A549 (cell line): Measurements from ENCODE around the gene PAQR7. TPM values are rescaled to one million over a fixed set of nuclear protein-coding genes. Genes with fewer than 3 reads are reported as not detected.

ENCODE experiments used
- BHLHE40 ChIP-seq: IDR thresholded peaks from 2 replicates; pipeline ENCODE4 v1.6.1; 2012; ENCODE audit warnings: low read depth, low read length, inconsistent platforms
- CBX2 ChIP-seq: fragments of 200-600 bp; sonication (generic); IDR thresholded peaks from 2 replicates; pipeline ENCODE4 v1.6.1; 2016; ENCODE audit warnings: low read depth, mild to moderate bottlenecking, borderline replicate concordance
- CBX8 ChIP-seq: fragments of 200-600 bp; sonication (generic); IDR thresholded peaks from 2 replicates; pipeline ENCODE4 v1.6.1; 2016
- CEBPB ChIP-seq, 2 experiments: fragments of >200 bp in 1 of 2; sonication (Bioruptor Twin) in 1 of 2; formaldehyde crosslinking in 1 of 2; IDR thresholded peaks; 2 replicates each; pipeline ENCODE4 v1.6.1; 2012 to 2016
- CHD2 ChIP-seq: fragments of 150-350 bp; IDR thresholded peaks from 2 replicates; pipeline ENCODE4 v1.6.1; 2014; ENCODE audit warnings: low read length; ENCODE audit not compliant: partially characterized antibody
- EHF ChIP-seq: fragments of 250-450 bp; sonication (Bioruptor Pico); IDR thresholded peaks from 2 replicates; pipeline ENCODE4 v1.5.0; 2020; ENCODE audit warnings: mild to moderate bottlenecking
- EP300 ChIP-seq, 2 experiments: fragments of >200 bp; sonication (Bioruptor Twin); formaldehyde crosslinking; IDR thresholded peaks; 2 replicates in 1 of 2; 3 replicates in 1 of 2; pipeline ENCODE4 v1.6.1; 2016 to 2017
- ESRRA ChIP-seq: fragments of 150-350 bp; IDR thresholded peaks from 2 replicates; pipeline ENCODE4 v1.6.1; 2014; ENCODE audit warnings: mild to moderate bottlenecking, low read length, borderline replicate concordance
- FOXS1 ChIP-seq: fragments of 250-450 bp; sonication (Bioruptor Pico); IDR thresholded peaks from 2 replicates; pipeline ENCODE4 v1.5.0; 2020; ENCODE audit warnings: mild to moderate bottlenecking, moderate library complexity
- GATA3 ChIP-seq: IDR thresholded peaks from 2 replicates; pipeline ENCODE4 v1.6.1; 2012; ENCODE audit warnings: borderline replicate concordance
- HOXA7 ChIP-seq: fragments of 250-450 bp; sonication (Bioruptor Pico); IDR thresholded peaks from 2 replicates; pipeline ENCODE4 v1.5.0; 2020; ENCODE audit warnings: mild to moderate bottlenecking, moderate library complexity
- HOXB13 ChIP-seq: fragments of 250-450 bp; sonication (Bioruptor Pico); IDR thresholded peaks from 2 replicates; pipeline ENCODE4 v1.5.0; 2020; ENCODE audit warnings: low read depth, mild to moderate bottlenecking, moderate library complexity
- JUNB ChIP-seq: fragments of >200 bp; sonication (Bioruptor Twin); formaldehyde crosslinking; IDR thresholded peaks from 2 replicates; pipeline ENCODE4 v1.6.1; 2016
- KDM1A ChIP-seq: fragments of 200-600 bp; sonication (generic); IDR thresholded peaks from 2 replicates; pipeline ENCODE4 v1.6.1; 2016; ENCODE audit warnings: low read depth, mild to moderate bottlenecking
- KDM5A ChIP-seq: fragments of 200-600 bp; sonication (generic); IDR thresholded peaks from 2 replicates; pipeline ENCODE4 v1.6.1; 2016; ENCODE audit warnings: antibody characterized with exemption, mild to moderate bottlenecking
- MAFK ChIP-seq: fragments of 450-650 bp; IDR thresholded peaks from 2 replicates; pipeline ENCODE4 v1.6.1; 2014; ENCODE audit not compliant: partially characterized antibody
- MAZ ChIP-seq: fragments of 150-350 bp; IDR thresholded peaks from 2 replicates; pipeline ENCODE4 v1.6.1; 2014; ENCODE audit warnings: antibody characterized with exemption, low read depth, low read length, borderline replicate concordance
- NFE2L2 ChIP-seq: fragments of 150-350 bp; conservative IDR thresholded peaks from 2 replicates; pipeline ENCODE4 v1.6.1; 2014; ENCODE audit warnings: low read length
- NPAS2 ChIP-seq: fragments of 250-450 bp; sonication (Bioruptor Pico); IDR thresholded peaks from 2 replicates; pipeline ENCODE4 v1.8.0; 2022; ENCODE audit warnings: mild to moderate bottlenecking, moderate library complexity, borderline replicate concordance
- NR3C1 ChIP-seq: fragments of >200 bp; sonication (Bioruptor Twin); formaldehyde crosslinking; IDR thresholded peaks from 3 replicates; pipeline ENCODE4 v1.6.1; 2017
- POLR2A ChIP-seq: IDR thresholded peaks from 2 replicates; pipeline ENCODE4 v1.6.1; 2012; ENCODE audit warnings: mild to moderate bottlenecking, low read length
- RAD21 ChIP-seq, 2 experiments: fragments of >200 bp in 1 of 2; sonication (Bioruptor Twin) in 1 of 2; formaldehyde crosslinking in 1 of 2; IDR thresholded peaks in 1 of 2; conservative IDR thresholded peaks in 1 of 2; 2 replicates in 1 of 2; 3 replicates in 1 of 2; pipeline ENCODE4 v1.6.1; 2012 to 2018; ENCODE audit warnings: inconsistent platforms in 1 of 2
- RARB ChIP-seq: fragments of 250-450 bp; sonication (Bioruptor Pico); IDR thresholded peaks from 2 replicates; pipeline ENCODE4 v1.8.0; 2021; ENCODE audit warnings: mild to moderate bottlenecking, moderate library complexity
- RNF2 ChIP-seq: fragments of 200-600 bp; sonication (generic); IDR thresholded peaks from 2 replicates; pipeline ENCODE4 v1.6.1; 2016; ENCODE audit warnings: low read depth, mild to moderate bottlenecking, antibody characterized with exemption, moderate library complexity, borderline replicate concordance
- SMC3 ChIP-seq: fragments of >200 bp; sonication (Bioruptor Twin); formaldehyde crosslinking; IDR thresholded peaks from 3 replicates; pipeline ENCODE4 v1.6.1; 2018; ENCODE audit warnings: inconsistent platforms
- SREBF2 ChIP-seq: fragments of 450-650 bp; IDR thresholded peaks from 2 replicates; pipeline ENCODE4 v1.6.1; 2014; ENCODE audit warnings: mild to moderate bottlenecking, moderate library complexity
- TP53 ChIP-seq: fragments of 250-450 bp; sonication (Bioruptor Pico); IDR thresholded peaks from 2 replicates; pipeline ENCODE4 v1.5.0; 2021; ENCODE audit warnings: mild to moderate bottlenecking, moderate library complexity
- ZSCAN20 ChIP-seq: fragments of 250-450 bp; sonication (Bioruptor Pico); IDR thresholded peaks from 2 replicates; pipeline ENCODE4 v1.8.0; 2022; ENCODE audit warnings: mild to moderate bottlenecking, moderate library complexity
- polyA plus RNA-seq, 4 experiments: library from polyadenylated mRNA; depleted of rRNA in 3 of 4; stranded (reverse); fragments of >200 nt; fragmentation: RNase III in 1 of 4; extraction: RNeasy Plus Mini Kit Qiagen cat#74134 plus additional on column Dnase treatment in 1 of 4; gene quantifications; 2 replicates in 3 of 4; 3 replicates in 1 of 4; pipeline ENCODE4 v1.2.3, GENCODE V29; 2011 to 2017
- TF ChIP-seq, protein P1 (sequence below): IDR thresholded peaks from 2 replicates; pipeline ENCODE4 v1.6.1; 2012
- TF ChIP-seq, protein P2 (sequence below): fragments of >200 bp; sonication (Bioruptor Twin); formaldehyde crosslinking; IDR thresholded peaks from 2 replicates; pipeline ENCODE4 v1.6.1; 2016
- TF ChIP-seq, protein P3 (sequence below): fragments of >200 bp; sonication (Bioruptor Twin); formaldehyde crosslinking; IDR thresholded peaks from 3 replicates; pipeline ENCODE4 v1.5.1; 2016
- TF ChIP-seq, protein P4 (sequence below): IDR thresholded peaks from 2 replicates; pipeline ENCODE4 v1.6.1; 2012; ENCODE audit warnings: low read depth, borderline replicate concordance
- TF ChIP-seq, protein P5 (sequence below): fragments of 150-350 bp; IDR thresholded peaks from 2 replicates; pipeline ENCODE4 v1.6.1; 2014; ENCODE audit warnings: low read depth, mild to moderate bottlenecking, low read length
- TF ChIP-seq, protein P6 (sequence below): fragments of 250-450 bp; sonication (Bioruptor Pico); IDR thresholded peaks from 2 replicates; pipeline ENCODE4 v1.5.0; 2021; ENCODE audit warnings: mild to moderate bottlenecking, moderate library complexity, borderline replicate concordance

PAQR7 gene
- polyA plus RNA-seq, 2 of the 4 experiments (the other 2 are of a cell fraction) = 2.3 to 6.0 TPM

DNA sequence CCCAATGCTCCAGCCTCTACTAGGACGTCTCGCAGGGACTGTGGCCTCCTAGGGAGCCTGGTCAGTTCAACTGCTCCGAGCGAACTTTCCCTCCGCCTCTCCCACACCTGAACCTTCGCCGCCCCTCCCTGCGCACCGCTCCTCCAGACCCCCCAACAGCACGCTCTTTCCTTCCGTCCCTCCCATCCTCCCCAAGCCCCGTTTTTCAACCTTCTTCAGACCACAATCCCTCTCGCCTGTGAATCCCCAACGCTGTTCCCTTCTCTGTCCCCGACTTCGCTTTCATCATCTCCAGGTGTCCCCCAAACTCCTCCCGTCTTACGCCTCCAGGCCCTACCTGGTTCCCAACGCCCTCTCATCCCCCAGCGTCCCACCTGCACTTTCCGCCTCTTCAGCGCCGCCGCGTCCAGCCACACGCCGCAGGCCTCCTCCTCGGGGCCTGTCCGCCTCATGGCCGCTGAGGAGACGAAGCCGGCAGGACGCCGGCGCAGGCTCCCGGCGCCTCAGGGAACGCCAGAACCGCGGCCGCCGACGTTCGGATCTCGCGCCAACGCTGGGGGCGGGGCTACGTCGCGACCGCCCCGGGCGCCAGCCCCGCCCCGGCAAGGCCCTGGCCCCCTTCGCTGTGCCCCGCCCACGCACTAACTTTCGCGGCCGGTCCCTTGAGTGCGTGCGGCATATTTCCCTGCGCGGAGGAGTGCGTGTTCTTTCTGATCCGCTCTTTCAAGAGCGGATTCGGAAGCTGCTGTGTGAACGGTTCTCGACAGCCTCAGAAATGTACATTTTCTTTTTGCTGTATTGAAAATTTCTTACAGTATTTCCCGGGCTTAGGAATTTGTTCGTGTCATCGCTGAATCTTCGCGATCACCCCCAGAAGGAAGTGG lies 16.4 kb downstream of the PAQR7 start, which contains the start of gene AUNIP (continued):
- TF ChIP-seq CBX8 (no peak), JUNB (no peak), CHD2 (no peak), EP300 (IDR thresholded peaks at IDR 0.05) (no peak), POLR2A (peak; percentile 71; the same call in 1 of the 2 replicates), CEBPB (IDR thresholded peaks at IDR 0.05) (no peak), RARB (no peak), MAZ (0 out of 2 replicates have a peak, but pooled peaks have one; percentile 18), ZSCAN20 (CRISPR knock-in tag) (no peak), KDM1A (no peak), CBX2 (no peak), KDM5A (peak; percentile 51; the same call in 1 of the 2 replicates), HOXA7 (CRISPR knock-in tag) (no peak), SMC3 (no peak), NR3C1 (no peak), FOXS1 (CRISPR knock-in tag) (no peak), ESRRA (no peak), BHLHE40 (no peak), RAD21 (conservative IDR thresholded peaks at IDR 0.05 in 1 of 2, IDR thresholded peaks at IDR 0.05 in 1 of 2) (no peak), GATA3 (0 out of 2 replicates have a peak, but pooled peaks have one; percentile 14), NPAS2 (CRISPR knock-in tag) (no peak), RNF2 (no peak), HOXB13 (CRISPR knock-in tag) (no peak), SREBF2 (no peak), TP53 (0 out of 2 replicates have a peak, but pooled peaks have one; percentile 26), MAFK (no peak), NFE2L2 (no peak), EHF (CRISPR knock-in tag) (no peak)
- TF ChIP-seq, protein P1, sequence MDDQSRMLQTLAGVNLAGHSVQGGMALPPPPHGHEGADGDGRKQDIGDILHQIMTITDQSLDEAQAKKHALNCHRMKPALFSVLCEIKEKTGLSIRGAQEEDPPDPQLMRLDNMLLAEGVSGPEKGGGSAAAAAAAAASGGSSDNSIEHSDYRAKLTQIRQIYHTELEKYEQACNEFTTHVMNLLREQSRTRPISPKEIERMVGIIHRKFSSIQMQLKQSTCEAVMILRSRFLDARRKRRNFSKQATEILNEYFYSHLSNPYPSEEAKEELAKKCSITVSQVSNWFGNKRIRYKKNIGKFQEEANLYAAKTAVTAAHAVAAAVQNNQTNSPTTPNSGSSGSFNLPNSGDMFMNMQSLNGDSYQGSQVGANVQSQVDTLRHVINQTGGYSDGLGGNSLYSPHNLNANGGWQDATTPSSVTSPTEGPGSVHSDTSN = no peak
- TF ChIP-seq, protein P2, sequence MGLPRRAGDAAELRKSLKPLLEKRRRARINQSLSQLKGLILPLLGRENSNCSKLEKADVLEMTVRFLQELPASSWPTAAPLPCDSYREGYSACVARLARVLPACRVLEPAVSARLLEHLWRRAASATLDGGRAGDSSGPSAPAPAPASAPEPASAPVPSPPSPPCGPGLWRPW = no peak
- TF ChIP-seq, protein P3, sequence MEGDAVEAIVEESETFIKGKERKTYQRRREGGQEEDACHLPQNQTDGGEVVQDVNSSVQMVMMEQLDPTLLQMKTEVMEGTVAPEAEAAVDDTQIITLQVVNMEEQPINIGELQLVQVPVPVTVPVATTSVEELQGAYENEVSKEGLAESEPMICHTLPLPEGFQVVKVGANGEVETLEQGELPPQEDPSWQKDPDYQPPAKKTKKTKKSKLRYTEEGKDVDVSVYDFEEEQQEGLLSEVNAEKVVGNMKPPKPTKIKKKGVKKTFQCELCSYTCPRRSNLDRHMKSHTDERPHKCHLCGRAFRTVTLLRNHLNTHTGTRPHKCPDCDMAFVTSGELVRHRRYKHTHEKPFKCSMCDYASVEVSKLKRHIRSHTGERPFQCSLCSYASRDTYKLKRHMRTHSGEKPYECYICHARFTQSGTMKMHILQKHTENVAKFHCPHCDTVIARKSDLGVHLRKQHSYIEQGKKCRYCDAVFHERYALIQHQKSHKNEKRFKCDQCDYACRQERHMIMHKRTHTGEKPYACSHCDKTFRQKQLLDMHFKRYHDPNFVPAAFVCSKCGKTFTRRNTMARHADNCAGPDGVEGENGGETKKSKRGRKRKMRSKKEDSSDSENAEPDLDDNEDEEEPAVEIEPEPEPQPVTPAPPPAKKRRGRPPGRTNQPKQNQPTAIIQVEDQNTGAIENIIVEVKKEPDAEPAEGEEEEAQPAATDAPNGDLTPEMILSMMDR = no peak
- TF ChIP-seq, protein P4, sequence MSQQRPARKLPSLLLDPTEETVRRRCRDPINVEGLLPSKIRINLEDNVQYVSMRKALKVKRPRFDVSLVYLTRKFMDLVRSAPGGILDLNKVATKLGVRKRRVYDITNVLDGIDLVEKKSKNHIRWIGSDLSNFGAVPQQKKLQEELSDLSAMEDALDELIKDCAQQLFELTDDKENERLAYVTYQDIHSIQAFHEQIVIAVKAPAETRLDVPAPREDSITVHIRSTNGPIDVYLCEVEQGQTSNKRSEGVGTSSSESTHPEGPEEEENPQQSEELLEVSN = peak; percentile 73
- TF ChIP-seq, protein P5, sequence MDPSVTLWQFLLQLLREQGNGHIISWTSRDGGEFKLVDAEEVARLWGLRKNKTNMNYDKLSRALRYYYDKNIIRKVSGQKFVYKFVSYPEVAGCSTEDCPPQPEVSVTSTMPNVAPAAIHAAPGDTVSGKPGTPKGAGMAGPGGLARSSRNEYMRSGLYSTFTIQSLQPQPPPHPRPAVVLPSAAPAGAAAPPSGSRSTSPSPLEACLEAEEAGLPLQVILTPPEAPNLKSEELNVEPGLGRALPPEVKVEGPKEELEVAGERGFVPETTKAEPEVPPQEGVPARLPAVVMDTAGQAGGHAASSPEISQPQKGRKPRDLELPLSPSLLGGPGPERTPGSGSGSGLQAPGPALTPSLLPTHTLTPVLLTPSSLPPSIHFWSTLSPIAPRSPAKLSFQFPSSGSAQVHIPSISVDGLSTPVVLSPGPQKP = no peak
- TF ChIP-seq, protein P6, sequence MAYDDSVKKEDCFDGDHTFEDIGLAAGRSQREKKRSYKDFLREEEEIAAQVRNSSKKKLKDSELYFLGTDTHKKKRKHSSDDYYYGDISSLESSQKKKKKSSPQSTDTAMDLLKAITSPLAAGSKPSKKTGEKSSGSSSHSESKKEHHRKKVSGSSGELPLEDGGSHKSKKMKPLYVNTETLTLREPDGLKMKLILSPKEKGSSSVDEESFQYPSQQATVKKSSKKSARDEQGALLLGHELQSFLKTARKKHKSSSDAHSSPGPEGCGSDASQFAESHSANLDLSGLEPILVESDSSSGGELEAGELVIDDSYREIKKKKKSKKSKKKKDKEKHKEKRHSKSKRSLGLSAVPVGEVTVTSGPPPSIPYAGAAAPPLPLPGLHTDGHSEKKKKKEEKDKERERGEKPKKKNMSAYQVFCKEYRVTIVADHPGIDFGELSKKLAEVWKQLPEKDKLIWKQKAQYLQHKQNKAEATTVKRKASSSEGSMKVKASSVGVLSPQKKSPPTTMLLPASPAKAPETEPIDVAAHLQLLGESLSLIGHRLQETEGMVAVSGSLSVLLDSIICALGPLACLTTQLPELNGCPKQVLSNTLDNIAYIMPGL = no peak
